ENCODE measurements around the gene VEGFA. TPM values are rescaled to one million over a fixed set of nuclear protein-coding genes. Genes with fewer than 3 reads are reported as not detected.
"Not testable (repeated sequence)": the region's sequence is repeated elsewhere in the genome, so short reads cannot be mapped to it uniquely, and the experiment has no call there.

The VEGFA gene
- total and polyA plus RNA-seq, 2 of the 8 experiments (the other 6 are each of a cell fraction or from before 2014, with no cell fraction given), result 42.2 to 58.5 TPM

- H3K36me3 ChIP-seq (ENCODE audit: control insufficient read depth in 2 of 4, insufficient read depth in 4 of 4, low read length in 3 of 4); H4K91ac ChIP-seq (replicated peaks; ENCODE audit: insufficient read length, low read length); H3K14ac ChIP-seq (ENCODE audit: insufficient read length); H3K4me2 ChIP-seq (ENCODE audit: insufficient read depth in 1 of 2, low read depth in 2 of 2, low read length in 2 of 2); H3K56ac ChIP-seq (replicated peaks; ENCODE audit: insufficient read length, low read depth, low read length); H3K9me3 ChIP-seq (ENCODE audit: insufficient read depth in 2 of 2, low read depth in 1 of 2, low read length in 1 of 2); FAIRE-seq; H4K5ac ChIP-seq (ENCODE audit: insufficient read length, low read depth, low read length); H3K18ac ChIP-seq (ENCODE audit: extremely low read depth, low read length); H3K23me2 ChIP-seq (ENCODE audit: low read depth, low read length); H4K8ac ChIP-seq (ENCODE audit: extremely low read depth, insufficient read depth, low read length); H3K4me3 ChIP-seq (ENCODE audit: extremely low read depth in 1 of 4, insufficient read depth in 2 of 4, low read depth in 3 of 4, low read length in 4 of 4); H3K27ac ChIP-seq (ENCODE audit: low read depth, low read length); H3K4me1 ChIP-seq (replicated peaks in 1 of 4; ENCODE audit: control insufficient read depth in 3 of 4, insufficient read depth in 4 of 4, low read length in 3 of 4); H2AFZ ChIP-seq (ENCODE audit: low read length); H3K79me2 ChIP-seq (ENCODE audit: control insufficient read depth in 1 of 2, insufficient read depth in 2 of 2, low read length in 2 of 2); H3K9ac ChIP-seq (replicated peaks in 1 of 4; ENCODE audit: extremely low read depth in 1 of 4, low read depth in 3 of 4, low read length in 3 of 4); H2BK20ac ChIP-seq (ENCODE audit: low read length); DNase-seq (ENCODE audit: low read depth in 1 of 2, low spot score in 2 of 2); H2AK5ac ChIP-seq (ENCODE audit: low read depth, low read length); H3K79me1 ChIP-seq (ENCODE audit: low read depth, low read length); H2BK5ac ChIP-seq (ENCODE audit: low read depth, low read length); H3K4ac ChIP-seq (replicated peaks; ENCODE audit: insufficient read length, low read depth, low read length); H2BK120ac ChIP-seq (replicated peaks; ENCODE audit: low read depth, low read length); H4K20me1 ChIP-seq (replicated peaks in 1 of 2; ENCODE audit: control insufficient read depth in 1 of 2, insufficient read depth in 2 of 2, low read length in 2 of 2); H2BK12ac ChIP-seq (ENCODE audit: low read depth, low read length); H3K23ac ChIP-seq (ENCODE audit: insufficient read length); H2BK15ac ChIP-seq (ENCODE audit: low read length); H3K27me3 ChIP-seq (replicated peaks in 1 of 4; ENCODE audit: control insufficient read depth in 3 of 4, extremely low read depth in 1 of 4, insufficient read depth in 3 of 4, low read length in 3 of 4): not testable (repeated sequence)
- WGBS, 2 experiments (ENCODE audit: extremely low coverage in 1 of 2, insufficient coverage in 1 of 2, insufficient read length in 1 of 2, insufficient replicate concordance in 2 of 2, low coverage in 1 of 2, low lambda C conversion rate in 2 of 2, missing lambda C conversion rate in 1 of 2), result 87% methylated on average over 9 of the region's 9 CpGs; no CpG with 5 or more reads in 1 of the 2 experiments
- ChIA-PET CTCF (ENCODE audit: partially characterized antibody) (interaction anchor here (0.8 to 4.8 kb wide), 21 partner anchors 9 to 476 kb away, joined by 3 to 28 read pairs (median 4); partner anchors contain the start of gene VEGFA), POLR2A (ENCODE audit: partially characterized antibody) (interaction anchor here (0.6 to 2.4 kb wide), 2 partner anchors 43 to 1394 kb away, joined by 3 to 6 read pairs; no protein-coding TSS in a partner anchor)
Measured at GRCh38 chr6:43818973-43819372, 49.0 kb downstream of the VEGFA start.
